ENCODE results near the gene CCDC191.

Gene CCDC191, protein sequence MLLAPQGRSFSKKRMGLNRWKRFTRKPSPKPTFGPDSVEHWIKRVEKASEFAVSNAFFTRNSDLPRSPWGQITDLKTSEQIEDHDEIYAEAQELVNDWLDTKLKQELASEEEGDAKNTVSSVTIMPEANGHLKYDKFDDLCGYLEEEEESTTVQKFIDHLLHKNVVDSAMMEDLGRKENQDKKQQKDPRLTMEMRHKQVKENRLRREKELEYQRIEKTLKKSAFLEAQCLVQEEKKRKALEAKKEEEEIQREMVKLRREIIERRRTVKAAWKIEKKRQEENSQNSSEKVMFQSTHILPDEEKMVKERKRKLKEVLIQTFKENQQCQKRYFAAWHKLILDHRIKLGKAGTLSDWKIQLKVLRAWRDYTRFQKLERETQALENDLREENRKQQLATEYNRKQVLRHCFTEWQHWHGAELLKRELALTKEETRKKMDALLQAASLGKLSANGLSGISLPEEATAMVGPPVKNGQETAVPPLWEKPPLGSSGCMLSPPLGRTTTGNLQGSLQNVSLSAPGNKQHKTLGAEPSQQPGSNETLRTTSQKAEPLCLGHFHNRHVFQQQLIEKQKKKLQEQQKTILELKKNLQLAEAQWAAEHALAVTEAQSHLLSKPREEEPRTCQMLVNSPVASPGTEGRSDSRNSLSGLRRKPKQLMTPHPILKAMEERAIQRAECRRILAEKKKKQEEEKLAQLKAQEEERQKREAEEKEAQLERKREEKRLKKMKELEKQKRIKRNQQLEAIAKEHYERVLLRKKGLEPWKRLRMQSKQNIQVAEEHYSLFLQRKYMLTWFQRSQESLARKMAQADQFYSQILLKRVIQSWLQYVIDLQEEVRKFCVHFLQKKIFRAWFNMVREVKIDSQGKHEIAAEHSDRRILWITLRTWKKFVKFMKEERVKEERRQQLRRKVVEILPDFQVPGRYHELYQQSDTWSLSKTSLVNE

DNA sequence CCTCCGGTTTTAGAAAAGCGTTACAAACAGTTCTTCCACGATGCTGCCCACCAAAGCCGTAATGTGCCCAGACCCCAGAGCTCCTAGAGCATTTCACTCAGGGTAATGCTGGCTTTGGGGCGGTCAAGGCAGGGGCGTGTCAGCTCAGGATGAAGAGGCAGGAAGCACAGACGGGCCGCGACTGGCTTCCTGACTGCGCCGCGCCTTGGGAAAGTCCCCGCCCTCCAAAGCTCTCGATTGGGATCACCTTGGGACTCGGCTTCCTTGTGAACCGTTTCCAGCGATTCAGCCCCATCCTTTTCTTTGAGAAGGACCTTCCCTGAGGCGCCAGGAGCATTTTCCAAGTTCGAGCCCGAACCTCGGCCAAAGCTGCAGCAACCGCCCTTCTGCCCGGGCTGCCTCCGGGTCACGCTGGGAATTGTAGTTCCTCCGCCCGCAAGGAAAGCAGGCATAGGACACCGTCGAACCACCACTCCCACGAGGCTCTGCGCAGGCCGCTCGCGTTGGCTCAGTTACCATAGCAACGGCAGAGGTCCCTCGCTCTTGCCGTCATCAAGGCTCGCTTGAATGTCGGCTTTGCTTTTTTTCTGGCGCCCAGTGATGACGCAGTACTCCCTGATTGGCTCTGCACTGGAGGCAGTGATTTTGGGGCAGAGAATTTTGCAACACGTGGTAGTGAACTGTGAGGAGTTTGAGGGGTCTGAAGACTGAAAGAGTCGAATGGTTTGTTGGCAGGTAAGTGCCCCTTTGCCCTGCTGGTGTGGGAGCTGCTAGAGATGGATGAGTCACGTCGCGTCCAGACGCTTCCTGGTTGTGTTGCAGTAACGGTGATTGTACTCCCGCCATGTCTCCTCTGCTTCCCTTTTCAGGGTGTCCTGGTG, at the start of gene CCDC191, which contains the start of gene QTRT2:
Gene CCDC191 (minus strand): TSS at position 397 of the 881 bp plus-strand sequence. CDS start 60 bp downstream, at position 337.
Gene QTRT2 (plus strand): TSS at position 608 of the 881 bp plus-strand sequence. CDS start 8,521 bp downstream, outside the sequence.
- peak; percentile 100 for DNase-seq

DNA sequence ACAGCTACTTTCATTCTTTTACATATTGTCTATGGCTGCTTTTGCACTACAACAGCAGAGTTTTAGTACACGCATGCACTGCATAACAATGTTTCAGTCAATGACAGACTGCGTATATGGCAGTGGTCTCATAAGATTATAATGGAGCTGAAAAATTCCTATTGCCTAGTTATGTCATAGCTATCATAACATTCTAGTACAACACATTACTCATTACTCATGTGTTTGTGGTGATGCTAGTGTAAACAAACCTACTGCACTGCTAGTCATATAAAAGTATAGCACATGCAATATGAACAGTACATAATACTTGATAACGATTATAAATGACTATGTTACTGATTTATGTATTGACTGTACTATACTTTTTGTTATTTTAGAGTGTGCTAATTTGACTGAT, 48.1 kb upstream of the CCDC191 start:
- no peak for DNase-seq

DNA sequence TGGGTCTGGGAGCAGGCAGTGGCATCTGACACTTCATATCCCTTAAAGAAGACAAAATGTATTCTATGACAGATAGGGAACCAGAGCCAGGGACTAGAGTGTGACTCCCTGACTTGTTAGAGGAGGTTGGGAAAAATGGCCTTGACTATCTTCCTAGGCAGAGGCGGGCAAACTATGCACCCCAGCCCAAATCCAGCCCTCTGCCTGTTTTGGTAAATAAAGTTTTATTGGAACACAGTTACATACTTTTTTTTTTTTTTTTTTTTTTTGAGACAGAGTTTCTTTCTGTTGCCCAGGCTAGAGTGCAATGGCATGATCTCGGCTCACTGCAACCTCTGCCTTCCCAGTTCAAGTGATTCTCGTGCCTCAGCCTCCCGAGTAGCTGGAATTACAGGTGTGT, 47.5 kb upstream of the CCDC191 start:
- no peak for DNase-seq

DNA sequence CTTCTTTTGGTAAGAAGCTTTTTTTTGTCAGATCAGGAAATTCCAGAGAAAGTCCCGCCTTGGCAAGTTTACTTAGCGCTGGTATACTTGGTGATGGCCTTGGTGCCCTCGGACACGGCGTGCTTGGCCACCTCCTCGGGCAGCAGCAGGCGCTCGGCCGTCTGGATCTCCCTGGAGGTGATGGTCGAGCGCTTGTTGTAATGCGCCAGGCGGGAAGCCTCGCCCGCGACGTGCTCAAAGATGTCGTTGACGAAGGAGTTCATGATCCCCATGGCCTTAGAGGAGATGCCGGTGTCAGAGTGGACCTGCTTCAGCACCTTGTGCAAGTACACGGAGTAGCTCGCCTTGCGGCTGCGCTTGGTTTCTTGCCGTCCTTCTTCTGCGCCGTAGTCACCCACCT, 46.9 kb upstream of the CCDC191 start:
- no peak for DNase-seq

DNA sequence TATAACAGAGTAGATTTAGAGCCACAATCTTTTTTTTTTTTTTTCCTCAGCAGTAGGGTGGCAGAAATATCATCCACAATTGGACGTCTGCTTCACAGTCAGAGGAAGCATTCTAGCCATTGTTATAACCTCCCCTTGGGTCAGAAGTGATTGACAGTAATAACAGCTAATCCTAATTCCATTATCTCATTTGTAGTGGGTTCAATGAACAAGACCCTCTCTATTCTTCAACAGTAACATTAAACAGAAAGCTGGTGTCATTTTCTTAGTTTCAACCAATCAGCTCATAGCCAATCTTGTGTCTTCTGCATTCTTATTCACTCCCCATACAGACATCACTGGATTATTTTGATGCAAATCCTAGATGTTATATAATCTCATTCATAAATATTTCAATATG, 44.8 kb upstream of the CCDC191 start:
- DNase-seq, result no peak

DNA sequence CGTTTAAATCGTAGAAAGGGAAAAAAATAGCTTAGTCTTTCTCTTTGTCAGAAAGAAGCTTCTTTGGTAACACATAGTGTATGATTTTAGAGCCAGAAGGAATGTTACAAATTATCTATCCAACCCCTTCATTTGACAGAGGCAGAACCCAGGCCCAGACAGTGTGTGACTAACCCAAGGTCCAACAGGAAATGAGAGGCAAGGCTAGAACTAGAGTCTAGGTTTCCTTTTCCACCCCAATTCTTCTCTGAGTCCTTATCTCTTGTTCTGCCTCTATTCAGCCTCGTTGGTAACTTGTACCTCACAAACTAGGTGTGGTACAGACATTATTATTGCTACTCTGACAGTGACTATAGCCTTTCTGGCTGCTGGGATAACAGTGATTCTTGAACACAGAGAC, 39.5 kb upstream of the CCDC191 start:
- no peak for DNase-seq

DNA sequence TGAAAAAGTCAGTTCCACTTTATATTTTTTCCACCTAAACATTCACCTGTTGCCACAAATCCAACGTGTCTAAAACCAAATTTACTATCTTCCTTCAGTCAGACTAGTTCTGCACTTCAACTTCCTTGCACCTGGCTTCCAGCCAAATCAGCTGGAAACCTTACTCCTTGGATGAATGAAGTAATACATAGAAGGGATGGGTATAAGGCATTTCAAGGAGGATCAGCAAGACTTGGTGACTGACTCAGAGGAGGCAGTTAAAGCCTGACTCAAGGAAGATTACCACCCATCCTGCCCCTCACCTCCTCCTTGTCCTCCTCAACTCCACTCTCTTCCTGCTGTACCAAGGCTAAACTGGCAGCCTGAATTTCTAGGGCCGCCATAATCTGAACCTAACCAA, 37.3 kb upstream of the CCDC191 start:
- DNase-seq, result no peak

DNA sequence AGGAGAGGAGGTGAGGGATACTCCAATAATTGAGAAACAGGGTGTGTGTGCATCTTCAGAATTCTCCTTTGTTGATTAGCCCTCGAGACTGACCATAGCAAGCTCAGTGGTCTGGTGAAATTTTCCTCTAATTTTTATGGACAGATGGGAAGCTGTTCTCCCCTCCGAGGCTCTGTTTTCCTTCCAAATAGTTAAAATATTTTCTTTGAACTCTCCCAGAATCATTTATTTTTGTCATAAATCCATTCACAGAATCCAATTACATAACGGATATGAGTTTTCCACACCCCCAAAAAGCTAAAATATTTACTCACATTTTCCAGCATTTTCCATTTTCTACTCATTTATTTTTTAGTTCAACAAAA, 36.7 kb upstream of the CCDC191 start:
- DNase-seq, result no peak

DNA sequence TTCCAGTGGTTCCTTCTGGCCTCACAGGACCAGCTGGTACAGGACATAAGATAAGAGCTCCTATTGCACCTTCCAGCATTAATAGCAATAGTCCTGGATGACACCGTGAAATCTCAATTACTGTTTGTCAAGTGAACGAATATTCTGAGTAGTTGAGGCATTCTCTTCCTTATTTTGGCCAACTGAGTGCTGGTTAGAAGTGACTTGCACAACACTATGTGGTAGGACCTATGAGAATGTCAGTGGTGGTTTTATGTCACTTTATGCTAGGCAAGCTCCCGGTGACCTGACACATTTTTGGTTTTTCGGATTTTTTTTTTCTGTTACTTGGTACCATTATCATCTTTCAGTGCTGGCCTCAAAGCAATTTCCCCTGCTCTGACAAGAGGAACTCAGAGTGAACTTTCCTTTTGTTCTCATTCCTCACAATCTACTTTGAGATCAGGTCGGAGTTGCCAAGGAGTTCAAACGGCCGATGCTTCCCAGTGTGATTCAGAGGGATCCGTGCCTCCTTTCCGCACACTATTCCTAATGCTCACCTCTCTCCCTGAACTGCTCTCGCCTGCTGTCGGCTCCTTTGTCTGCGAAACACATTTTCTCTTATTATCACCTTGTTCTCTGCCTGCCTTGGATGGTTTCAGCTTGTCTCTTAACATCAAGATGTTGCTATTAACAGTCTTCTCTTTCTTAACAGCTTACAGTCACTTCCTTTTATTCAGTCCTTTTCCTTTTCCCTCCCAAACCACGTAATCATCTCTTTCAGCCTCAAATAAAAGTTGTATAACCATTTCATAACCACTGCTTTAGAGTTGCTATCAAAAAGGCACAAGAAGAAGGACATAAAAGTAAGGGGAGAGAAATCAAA, 36.1 kb upstream of the CCDC191 start:
- DNase-seq, result no peak

DNA sequence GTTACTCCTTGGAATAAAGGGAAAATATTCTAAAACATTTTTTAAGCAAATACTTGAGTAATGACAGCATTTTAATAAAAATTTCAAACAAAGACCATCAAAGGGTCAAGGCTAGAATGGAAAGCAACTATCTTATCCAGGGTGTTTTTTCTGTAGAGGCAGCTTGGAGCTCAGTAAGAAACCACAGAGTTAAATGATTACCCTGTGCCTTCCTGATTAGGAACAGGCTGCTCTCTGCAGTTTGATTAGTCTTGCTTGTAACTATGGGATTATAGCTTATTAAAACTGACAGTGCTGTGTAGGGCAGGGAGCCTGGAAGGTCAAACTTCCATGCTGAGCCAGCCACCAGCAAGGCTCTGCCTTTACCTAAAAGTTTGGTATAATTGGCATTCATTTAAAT, 33.3 kb upstream of the CCDC191 start:
- DNase-seq, result no peak

DNA sequence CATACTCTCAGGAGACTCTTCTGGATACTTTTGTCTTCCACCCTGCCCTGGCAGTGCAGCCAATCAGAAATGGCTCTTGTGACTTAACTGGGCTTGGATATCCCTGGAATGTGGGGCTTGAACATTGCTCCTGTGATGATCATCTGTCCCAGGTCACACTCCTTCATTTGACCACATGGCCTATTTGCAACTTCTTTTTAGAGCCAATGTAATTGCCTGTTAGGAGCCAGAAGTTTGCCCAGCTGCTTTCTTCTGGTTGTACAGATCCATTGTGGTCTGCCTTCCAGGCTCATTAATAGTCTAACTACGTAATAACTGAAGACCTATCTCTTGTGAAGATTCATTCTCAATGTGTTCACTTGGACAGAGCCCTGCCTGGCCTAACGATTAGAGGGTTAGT, 30.0 kb upstream of the CCDC191 start:
- DNase-seq, result no peak

DNA sequence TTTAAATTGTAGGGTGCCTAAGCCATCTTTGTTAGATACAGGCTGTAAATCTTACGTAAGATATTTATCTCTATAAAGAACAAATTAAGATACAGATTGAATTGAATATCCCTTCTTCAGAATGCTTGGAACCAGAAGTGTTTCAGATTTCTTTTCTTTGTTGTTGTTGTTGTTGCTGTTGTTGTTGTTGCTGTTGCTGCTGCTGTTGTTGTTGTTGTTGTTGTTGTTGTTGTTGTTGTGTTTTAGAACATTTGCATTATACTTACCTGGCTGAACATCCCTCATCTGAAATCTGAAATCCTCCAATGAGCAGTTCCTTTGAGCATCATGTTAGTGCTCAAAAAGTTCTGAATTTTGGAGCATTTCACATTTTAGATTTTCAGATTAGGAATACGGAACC, 26.8 kb upstream of the CCDC191 start:
- no peak for DNase-seq

DNA sequence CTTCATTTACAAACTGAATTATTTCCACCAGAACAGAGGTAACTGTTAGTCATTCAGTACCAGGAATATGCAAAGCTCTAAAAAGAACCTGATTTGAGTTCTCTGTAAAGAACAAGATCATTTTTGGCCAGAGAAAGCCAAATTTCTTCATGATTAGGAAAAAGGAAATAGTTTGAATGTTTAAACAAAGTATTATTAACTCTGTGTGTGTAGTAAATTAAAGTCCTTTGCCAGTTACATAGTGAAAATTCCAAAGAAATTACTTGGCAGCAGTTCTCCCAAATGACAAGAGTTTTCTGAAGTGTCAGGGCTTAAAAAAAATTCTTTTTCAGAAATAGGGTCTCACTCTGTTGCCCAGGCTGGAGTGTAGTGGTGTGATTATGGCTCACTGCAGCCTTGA, 24.7 kb upstream of the CCDC191 start:
- no peak for DNase-seq

DNA sequence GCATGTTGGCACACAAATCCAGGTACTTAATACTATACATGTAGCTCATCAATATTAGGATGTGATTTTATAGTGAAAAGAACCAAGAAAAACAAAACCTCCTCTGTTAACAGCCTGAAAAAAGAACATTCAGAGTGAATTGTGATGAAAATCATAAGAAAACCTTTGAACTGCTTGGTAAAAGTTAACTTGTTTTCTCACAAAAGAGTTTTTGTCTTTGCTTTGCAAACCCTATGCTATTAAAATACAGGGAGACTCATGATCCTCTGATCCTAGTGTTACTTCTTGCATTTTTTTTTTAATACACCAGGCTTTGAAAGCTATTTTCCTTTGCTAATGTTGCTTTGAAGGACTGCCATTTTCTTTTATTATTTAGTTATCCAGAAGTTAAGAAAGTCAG, 23.9 kb upstream of the CCDC191 start:
- no peak for DNase-seq

DNA sequence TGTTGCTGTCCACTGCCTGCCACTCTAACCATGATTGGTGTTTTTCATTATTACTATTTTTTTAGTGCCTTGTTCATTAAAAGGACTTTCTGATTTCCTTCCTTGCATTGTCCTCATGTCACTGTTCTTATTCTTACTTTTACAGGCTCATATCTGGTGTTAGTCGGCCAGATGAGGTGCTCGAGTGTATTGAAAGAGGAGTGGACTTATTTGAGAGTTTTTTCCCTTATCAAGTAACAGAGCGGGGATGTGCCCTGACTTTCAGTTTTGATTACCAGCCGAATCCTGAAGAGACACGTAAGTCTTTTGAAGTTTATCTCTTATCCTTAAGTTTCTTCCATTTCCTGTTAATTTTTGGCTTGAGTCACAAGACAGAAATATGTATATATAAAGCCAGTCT, 23.4 kb upstream of the CCDC191 start:
- DNase-seq, result no peak

DNA sequence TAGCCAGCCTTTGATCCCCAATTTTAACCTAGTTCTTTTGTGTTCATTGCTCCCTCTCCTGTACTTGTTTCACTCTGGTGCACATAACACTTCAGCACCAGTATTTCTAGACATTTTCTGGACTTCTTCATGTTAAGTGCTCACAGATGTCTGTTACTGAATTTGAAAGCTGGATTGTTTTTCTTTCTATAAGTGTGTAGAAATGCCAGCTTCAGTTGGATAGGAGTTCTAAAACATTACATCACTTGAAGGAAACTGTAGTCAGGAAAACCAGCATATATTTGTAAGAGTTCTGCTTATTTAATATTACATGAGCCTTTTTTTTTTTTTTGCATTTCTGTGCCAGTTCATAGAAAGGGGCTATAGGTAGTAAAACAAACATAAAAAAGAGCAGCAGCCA, 21.8 kb upstream of the CCDC191 start:
- DNase-seq, result no peak

DNA sequence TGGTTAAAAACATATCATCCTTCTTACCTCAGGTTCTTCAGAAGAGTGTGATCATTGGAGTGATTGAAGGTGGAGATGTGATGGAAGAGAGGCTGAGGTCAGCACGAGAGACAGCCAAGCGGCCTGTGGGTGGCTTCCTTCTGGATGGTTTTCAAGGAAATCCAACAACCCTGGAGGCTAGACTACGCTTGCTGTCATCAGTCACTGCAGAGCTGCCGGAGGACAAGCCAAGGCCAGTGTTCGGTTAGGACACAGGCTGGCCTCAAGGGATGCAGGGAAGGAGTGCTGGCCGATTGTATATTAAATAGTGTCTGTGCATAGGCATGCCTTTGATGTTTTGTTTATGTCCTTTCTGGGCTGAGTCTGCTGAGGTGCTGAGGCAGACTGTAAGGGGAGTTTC, 20.4 kb upstream of the CCDC191 start:
- no peak for DNase-seq

DNA sequence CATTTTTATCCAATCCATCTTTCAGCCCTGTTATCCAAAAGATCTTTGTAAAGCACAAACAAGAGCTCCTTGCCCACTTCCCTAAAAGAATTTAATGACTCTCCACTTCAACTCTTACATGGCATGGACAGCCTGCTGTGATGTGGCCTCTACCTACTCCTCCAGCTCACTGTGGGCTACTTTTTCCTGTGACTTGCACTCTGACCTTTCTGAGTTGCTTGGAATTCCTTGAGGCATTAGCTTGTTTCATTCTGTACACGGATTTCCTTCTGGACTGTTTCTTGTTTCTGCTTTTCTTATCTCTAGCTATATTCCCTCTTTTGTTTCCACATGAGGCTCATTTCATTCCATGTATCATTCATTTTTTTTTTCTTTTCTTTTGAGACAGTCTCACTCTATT, 15.5 kb upstream of the CCDC191 start:
- DNase-seq, result no peak

DNA sequence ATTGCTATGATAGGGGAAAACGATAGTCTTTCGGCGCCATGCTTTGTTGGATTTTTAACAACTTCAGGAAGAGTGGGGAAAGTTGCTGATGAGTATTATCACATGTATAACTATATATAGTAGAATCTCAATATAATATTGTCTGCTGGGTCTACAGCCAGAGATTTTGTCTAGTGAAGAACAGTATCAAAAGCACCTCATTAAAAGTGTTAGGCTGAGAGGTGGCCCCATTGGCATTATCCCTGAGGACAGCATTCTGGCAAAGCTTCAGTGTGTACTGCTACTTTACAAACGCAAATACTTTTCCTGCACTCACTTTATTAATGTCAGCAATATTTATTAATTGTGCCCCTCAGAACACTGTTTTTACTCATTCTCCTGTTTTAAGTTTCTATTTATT, 12.0 kb upstream of the CCDC191 start:
- DNase-seq, result no peak

DNA sequence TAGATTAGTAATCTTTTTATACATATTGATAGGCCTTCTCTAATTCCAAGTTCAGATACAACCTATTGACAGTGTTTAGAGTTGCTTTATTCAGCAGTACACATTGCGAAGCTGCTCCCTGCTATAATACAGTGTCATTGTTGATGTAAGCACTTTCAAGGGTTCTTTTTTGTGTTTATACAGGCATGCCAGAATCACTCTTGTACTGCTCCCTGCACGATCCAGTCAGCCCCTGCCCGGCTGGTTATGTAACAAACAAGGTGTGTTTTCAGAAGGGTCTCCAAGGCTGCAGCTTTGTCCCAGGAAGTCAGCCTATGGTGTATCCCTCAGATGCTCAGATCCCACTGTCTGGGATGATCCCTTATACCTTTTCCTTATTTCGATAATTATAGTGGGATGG, 11.5 kb upstream of the CCDC191 start:
- DNase-seq, result no peak

DNA sequence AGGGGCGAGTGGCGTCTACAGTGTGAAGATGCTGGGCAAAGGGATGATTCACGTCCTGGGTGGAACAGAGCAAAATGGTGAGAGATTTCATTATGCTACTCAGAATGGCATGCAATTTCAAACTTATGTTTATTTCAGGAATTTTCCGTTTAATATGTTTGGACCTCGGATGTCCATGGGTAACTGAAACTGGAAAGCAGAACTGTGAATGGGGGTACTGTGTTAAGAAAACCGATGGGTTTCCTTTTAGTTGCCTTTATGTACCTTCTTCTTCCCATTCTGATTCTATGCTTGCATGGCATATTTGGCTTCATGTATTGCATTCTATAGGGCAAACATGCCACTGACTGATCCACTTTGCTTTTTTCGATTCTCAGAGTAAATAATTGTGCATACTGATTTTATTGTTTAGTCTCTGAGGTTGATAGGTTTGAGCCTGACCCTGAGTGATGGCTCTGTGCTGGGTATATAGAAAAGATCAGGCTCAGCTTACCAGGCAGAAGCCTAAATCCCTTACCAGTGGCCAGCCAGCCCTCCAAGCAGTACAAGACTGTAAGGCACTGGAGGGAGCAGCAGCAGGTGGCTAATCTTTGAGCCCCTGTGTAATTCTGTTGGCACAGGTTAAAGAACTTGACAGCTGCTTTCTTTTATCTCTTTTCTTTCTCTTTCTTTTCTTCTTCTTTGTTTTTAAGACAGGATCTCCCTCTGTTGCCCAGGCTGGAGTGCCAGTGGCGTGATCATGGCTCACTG, 4.8 kb upstream of the CCDC191 start:
- no peak for DNase-seq

All from NCI-H146 (cell line).